Measurements from ENCODE around the gene ADGRB3.

DNA sequence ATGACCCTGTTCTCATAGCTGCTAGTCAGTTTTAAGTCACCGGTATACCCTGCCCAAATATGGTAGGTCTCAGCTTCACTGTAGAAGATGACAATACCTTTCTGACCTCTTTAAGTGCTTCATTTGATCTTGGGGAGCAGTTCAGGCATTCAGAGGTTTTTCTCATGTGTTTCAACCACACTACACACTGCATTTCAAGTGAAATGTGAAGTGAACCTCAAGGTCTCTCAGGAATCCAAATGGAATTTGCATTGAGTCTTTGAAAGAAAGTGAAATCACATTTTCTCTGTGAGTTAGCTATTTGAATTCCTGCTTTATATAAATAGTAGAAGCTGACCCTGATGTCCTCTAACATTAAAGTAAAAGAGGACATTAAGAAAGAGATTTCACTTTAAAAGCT, 461.6 kb downstream of the ADGRB3 start:
- TF ChIP-seq, protein P1, sequence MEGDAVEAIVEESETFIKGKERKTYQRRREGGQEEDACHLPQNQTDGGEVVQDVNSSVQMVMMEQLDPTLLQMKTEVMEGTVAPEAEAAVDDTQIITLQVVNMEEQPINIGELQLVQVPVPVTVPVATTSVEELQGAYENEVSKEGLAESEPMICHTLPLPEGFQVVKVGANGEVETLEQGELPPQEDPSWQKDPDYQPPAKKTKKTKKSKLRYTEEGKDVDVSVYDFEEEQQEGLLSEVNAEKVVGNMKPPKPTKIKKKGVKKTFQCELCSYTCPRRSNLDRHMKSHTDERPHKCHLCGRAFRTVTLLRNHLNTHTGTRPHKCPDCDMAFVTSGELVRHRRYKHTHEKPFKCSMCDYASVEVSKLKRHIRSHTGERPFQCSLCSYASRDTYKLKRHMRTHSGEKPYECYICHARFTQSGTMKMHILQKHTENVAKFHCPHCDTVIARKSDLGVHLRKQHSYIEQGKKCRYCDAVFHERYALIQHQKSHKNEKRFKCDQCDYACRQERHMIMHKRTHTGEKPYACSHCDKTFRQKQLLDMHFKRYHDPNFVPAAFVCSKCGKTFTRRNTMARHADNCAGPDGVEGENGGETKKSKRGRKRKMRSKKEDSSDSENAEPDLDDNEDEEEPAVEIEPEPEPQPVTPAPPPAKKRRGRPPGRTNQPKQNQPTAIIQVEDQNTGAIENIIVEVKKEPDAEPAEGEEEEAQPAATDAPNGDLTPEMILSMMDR (IDR thresholded peaks at IDR 0.05), result no peak
- no peak for TF ChIP-seq POLR2AphosphoS5 (IDR thresholded peaks at IDR 0.05; ENCODE audit: insufficient read depth in 1 of 2, low read depth in 1 of 2)
